T-helper 22 cell (primary cell): ENCODE results near the gene GIPR.

ENCODE experiments used
- DNase-seq: peaks from one replicate; pipeline ENCODE4 v3.0.0-alpha.2; 2020; ENCODE audit warnings: low read depth

The GIPR gene

GRCh38 chr19:45730368-45731288, 62.6 kb downstream of the GIPR start, which contains the start of gene FBXO46:
Gene FBXO46, minus strand, starts transcription at chr19:45730896. Its CDS starts 17,401 bp downstream, at chr19:45713495.
- DNase-seq, result peak; percentile 94
